ENCODE data around the gene DNAH7.
"Not testable (repeated sequence)": the region's sequence is repeated elsewhere in the genome, so short reads cannot be mapped to it uniquely, and the experiment has no call there.

Gene DNAH7

DNA sequence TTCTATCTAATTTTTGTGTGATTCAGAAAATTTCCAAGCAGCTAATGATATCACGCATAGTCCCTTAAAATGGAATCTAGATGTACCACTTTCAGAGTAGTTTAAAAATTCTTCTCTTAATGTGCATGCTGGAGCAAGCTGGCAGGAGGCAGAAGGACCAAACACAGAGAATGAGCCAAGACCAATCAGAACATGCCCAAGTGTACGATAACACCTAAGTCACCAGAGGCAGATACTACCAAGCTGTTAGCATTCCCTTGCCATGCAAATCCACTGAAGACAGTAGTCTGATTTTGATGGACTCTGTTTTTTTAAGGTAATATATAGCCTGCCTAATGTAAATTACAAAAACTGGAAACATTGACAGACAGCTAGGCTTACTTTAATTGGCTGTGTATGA is 109.3 kb downstream of the DNAH7 start:
- no peak for DNase-seq

DNA sequence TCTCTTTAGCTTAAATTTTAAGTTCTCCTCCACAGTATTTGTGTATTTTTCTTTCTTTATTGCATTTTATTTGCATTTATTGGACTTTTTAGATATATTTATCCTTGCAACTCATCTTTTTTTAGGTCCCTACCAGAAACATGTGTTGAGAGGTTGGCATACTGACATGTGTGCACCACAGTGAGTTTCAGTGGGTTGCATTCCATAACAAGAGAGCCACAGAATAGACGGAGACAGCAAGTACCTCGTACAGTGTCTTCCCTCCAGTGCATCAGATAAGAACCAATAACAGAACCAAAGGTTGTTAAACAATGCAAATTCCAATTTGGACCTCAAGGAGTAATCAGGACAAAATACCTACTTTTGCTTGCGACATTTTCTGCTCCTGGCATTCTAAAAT is 111.9 kb downstream of the DNAH7 start:
- DNase-seq = no peak

DNA sequence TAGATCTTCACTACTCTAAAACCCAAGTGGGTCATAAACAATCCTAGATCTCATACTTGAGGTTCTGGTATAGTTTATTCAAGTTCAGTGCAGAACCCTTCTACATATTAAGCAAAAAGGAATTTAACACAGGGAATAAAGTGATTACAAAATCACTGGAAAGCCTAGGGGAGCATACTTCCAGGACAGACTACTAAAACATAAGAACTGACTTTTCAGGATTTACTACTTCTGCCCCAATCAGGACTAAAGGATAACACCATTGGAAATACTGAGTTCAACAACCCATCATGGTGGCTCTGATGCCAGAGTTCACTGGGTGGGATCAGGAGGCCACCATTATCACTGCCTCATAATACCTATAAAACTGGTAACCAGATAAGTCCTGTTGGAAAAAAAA is 123.6 kb downstream of the DNAH7 start:
- DNase-seq = no peak

DNA sequence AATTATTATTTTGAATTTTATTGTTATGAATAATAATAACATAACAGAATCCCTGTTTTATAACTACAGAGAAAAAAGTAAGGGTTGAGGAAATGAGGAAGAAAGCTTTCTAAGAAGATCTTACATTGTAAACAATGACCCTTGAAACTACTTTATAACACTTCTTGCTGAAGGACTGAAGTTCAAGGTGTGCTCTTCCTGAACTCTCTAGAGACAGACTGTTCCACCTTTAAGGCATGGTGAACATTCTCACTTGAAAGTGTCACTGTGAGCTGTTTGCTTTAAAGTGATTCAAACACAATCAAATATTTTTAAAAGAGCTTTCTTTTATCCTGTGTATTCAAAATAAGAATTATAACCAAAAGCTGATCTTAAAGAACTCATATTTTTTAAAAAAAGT is 131.5 kb downstream of the DNAH7 start:
- no peak for DNase-seq

DNA sequence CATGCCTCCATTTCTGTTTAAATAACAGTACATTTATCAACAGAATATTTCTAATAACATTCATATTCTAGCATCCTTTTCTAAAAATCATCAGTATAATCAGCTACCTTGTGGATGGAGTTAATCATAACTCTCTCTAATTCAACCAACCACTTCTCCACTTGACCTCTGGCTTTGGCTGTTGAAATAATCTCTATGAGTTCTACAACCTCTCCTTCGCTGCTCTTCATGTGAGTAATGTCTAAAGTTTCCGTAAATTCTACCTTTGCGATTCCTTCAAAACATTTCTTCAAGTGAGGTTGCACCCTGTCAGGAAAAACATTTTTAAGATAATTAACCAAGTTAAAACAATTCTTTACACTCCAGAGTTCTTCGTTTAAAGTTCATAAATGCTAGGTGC is 134.2 kb downstream of the DNAH7 start:
- no peak for DNase-seq

DNA sequence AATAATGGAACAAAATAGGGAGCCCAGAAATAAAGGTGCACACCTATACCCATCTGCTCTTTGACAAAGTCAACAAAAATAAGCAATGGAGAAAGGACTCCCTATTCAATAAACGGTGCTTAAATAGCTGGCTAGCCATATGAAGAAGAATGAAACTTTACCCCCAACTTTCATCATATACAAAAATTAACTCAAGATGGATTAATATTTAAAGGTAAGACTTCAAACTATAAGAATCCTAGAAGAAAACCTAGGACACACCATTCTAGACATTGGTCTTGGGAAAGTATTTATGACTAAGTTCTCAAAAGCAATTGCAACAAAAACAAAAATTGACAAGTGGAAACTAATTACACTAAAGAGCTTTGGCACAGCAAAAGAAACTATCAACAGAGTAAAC is 139.1 kb downstream of the DNAH7 start:
- no peak for DNase-seq

DNA sequence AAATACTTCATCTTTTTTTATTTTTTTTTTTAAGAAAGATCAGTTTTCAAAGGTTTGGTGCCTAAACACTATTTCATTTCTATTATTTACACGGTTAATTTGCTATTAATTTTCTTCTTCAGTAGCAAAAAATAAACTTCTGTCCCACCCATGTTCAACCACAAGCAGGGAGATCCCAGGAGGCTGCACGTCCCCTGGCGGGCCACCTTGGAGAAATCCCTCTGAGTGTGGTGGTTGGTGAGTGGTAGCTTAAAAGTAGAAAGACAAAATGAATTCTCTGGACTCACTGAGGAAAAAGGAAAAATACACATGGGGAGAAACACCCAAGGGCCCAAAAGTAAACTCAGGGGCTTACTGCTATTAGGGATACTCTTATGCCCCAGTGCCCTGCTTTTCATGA is 143.5 kb downstream of the DNAH7 start:
- DNase-seq = no peak

DNA sequence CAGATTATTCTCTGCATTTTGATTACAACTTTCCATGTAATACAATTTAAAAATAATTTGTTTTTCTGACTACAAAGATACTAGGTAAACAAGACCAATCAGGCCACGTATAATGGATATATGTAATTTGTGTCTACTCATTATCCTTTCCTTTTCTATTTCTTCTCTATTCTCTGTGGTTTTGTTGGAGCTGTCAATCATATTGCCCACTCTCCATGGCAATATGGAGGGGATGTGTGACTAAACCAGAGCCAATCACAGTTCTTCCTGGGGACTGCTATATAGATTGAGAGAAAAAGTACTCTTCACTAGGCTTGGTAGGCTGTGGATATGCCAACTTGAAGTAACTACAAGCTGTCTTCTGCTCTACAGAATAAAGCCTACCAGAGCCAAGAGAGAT is 144.7 kb downstream of the DNAH7 start:
- DNase-seq = no peak

DNA sequence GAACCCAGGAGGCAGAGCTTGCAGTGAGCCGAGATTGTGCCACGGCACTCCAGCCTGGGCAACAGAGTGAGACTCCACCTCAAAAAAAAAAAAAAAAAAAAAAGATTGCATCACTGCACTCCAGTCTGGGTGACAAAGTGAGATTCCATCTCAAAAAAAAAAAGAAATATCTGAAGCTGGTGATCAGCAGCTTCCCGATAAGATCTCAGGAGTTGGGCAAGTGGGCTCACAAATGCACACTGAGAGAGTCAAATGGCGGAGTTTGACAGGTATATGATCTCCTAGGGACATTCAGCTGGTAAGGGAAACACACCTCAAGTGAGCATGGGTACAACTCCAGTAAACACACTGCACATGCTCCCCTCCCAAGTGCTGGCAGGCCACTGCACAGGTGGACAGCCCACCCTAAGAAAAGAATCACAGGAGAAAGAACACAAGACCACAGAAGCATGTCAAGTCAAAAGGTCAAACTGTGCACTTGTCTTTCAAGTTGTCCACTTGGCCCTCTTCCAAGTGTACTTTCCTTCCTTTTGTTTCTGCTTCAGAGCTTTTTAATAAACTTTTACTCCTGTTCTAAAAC is 151.5 kb downstream of the DNAH7 start:
- not testable (repeated sequence) for DNase-seq

DNA sequence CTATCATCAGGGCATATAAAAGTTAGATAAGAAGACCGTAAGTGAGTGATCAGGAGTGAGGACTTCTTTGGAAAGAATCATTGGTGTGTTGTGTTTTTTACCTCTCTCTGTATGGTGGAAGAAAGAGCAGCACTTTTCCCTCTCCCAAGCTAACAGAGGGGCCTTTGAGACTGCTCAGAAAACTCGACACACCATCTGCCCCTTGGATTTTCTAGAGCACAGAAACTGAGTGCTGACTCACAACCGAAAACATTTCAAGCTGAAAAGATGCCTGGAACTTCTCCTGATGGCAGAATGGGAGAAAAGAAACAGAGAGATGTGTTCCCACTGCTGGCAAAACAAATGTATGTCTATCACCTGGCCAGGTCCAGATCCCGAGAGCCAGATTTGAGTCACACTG is 156.6 kb downstream of the DNAH7 start:
- no peak for DNase-seq

DNA sequence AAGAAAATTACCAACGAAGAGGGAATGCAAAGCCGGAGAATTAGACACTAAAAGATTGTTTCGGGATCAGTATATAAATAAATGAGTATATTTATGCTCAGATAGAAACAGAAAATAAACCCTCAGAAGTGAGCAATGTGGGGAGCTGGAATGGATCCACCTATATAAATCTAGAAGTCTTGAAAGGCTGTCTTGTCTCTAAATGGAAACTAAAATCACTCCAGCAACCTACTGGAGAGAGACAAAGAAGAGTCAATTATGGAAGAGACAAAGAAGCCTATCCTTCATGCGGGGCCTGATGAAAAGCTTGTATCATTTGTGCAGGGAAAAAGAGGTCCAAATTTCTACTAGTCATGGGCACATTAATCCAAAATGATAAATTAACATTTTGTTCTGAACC is 158.1 kb downstream of the DNAH7 start:
- DNase-seq = no peak

DNA sequence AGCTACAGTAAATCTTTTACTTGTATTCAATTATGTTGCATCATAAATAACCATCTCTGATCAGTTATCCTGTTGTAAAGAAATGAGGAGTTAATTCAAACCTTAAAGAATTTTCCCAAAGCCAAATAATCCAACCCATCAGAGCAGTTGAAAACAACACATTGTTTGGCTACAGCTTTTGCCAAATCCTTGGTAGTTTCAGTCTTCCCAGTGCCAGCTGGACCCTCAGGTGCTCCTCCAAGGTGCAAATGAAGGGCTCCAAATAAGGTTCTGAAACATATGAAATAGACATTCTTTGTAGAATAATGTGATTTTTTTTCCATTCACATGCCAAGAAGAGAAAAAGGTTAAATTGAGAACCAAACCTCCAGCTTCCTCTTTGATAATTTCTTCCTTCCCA is 158.7 kb downstream of the DNAH7 start:
- no peak for DNase-seq

DNA sequence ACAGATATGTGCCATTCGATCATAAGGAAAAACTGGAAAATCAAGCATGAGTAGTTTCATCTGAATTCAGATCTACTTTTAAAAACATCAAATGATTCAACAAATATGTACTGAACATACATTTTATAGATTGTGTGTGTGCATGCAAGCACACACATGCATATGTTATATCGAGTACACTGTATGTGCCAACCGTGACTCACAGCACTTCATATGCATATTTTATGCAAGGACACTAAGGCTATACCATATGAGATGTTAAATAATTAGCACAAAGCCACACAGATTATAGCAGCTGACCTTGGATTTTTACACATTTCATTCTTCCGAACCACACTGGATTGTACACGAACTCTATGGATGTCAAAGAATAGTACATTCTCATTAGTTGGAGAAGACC is 161.2 kb downstream of the DNAH7 start:
- DNase-seq = no peak

DNA sequence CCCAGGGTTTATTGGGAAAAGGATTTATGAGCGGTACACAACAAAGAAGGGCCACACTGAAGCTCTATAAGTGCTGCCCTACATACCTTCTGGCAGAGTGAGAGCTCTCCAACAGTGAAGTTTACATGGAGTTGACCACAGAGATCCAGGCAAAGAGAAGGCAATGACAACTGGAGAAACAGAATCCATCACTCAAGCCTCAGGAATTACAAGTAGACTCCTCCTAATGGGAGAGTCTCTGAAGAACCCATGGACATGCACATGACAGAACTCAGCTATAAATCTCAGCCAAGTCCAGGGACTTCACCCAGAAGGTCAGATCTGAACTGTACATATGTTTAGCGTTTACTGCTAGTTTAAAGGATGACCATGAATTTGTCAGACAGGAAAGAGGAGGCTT is 164.7 kb downstream of the DNAH7 start:
- no peak for DNase-seq

DNA sequence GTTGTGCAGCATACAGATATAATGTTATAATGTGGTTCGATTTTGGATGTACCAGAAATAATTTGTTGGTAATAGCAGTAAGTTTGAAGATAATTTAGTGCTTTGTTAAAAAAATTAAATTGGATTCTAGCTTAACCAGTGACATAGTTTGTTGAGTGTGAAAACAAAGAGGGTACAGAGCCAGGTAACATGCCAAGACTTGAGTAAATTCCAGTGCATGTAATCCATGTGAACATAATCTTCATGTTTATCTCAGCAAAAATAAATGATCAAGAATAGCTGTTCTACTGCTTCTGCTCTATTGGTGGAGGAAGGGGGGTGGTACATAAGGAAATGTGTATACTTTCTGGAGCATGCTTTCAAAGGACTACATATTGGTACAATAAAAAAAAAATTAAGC is 165.8 kb downstream of the DNAH7 start:
- DNase-seq = no peak

DNA sequence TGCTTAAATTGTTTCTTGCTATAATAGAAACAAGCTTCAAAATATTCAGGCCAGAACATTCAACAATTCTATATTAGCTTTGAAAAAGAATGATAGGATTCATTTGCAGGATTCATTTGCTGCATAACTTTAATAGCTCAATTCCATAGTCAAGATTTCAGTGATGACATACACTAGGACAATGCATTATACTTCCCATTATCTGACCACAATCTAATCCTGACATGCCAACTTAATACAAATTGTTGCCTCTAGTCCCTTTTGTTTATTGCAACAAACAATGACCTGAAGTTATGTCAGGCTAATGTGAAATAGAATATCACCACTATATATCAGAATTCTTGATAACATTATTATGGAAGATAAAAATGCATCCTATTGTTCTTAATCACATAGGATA is 169.4 kb downstream of the DNAH7 start:
- DNase-seq = no peak

DNA sequence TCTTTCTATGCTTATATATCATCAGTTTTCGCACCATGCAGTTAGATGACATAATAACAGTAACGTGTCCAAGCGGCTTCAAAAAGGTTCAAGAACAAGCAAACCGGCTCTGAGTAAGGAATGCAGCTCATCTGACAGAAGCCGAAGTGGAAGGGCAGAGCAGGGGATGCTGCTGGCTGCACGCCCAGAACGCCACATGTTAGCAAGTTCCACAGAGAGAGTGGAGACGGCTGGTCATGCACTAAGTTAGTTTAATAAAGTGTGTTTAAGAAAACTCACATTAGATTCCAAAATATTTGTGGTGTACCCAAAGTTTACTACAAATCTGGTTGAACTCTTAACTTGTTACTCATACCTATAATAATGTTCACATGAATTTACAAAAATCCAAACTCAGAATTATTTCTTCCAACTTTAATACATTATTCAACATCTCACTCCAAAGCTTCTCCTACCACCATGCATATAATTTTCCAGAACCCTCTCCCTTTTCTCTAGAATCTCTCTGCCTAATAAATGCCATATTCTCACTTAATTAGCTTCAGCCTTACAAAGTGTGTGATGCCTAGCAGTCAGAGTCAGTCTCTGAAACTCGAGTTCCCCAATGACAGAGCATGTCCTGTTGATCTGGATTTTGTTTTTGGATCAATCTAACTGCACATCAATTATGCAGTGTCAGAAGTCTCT is 170.0 kb downstream of the DNAH7 start:
- DNase-seq = no peak

DNA sequence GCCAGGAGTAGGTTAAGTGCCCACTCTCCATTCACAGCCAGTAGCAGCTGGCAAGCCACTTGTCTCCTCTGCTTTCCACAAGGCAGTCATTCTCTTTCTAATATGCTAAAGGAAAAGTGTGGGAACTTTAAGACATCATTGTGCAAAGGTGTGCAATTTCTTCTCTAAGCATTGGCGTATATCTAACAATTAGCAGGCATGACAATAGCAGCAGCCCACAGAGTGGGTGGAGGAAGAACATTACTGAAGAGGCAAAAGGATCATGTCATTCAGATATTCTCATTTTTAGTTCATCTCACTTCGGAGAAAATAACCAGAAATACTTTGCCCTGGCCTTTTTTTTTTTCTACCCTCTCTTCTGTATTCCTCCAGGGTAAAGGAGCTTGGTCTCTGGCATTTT is 177.6 kb downstream of the DNAH7 start:
- DNase-seq = no peak

DNA sequence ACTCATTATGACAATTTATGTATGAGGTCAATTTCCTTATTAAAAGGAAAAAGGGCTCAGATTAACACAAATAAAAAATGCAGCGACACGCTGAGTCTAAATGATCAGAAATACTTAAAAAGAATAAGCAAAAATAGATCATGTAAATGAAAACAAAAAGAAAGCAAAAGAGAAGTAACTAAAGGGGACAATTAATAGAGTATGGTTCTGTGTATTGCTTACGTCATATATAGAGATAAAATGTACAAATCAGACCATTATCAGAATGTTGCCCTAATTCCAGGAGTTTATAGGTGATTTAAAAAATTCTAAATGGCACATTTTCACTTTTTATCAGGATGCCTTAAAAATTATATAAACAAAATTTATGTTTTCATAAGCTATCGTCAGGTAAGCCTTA is 189.5 kb downstream of the DNAH7 start:
- DNase-seq = no peak

DNA sequence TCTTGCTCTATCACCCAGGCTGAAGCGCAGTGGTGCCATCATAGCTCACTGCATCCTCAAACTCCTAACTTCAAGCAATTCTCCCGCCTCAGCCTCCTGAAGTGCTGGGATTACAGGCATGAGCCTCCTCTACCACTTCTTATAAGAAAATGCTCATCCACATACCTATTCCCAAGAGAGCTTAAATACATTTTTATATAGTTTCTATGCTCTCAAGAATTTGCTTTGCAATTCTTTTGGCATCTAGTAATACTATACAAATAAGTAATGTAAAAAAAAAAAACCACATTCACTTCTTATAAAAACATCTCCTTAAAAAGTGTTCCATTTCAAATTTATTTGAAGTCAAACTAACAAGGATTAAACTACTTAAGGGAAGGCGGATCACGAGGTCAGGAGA is 197.3 kb downstream of the DNAH7 start:
- DNase-seq = no peak

DNA sequence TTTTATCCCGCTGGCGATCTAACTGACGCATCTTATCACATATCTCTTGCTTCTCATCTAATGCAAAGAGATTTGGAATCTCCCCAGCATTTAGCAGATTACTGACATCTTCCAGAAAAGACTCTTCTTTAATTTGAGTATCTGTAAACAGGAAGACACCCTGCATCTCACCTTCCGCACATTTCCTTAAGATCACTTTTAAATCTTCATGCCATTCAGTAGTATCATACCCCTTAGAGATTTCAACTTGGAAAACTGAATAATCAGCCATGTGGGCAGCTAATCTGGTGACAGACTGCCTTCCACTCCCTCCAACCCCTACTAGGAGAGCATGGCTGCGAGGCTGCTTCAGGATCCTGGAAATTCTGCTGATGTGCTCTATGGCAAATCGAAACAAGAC is 204.3 kb downstream of the DNAH7 start:
- no peak for DNase-seq

DNA sequence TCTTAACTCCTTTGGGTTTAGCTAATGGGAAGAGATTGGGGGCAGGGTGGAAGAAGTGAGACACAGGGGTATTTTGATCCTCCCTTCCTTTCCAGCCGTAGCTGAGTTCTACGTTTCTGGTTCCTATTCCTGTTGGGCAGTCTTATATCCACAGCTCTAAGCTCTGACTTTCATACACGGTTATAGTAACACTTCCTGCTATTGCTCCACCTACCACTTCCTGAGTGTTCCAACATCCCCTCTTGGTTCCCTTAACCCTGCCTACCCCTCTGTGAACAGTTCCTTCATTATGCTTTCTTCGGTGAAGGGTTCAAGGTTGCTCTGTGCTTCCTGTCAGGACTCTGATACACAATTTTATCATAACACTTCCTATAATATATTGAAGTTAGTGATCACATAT is 205.1 kb downstream of the DNAH7 start:
- no peak for DNase-seq

DNA sequence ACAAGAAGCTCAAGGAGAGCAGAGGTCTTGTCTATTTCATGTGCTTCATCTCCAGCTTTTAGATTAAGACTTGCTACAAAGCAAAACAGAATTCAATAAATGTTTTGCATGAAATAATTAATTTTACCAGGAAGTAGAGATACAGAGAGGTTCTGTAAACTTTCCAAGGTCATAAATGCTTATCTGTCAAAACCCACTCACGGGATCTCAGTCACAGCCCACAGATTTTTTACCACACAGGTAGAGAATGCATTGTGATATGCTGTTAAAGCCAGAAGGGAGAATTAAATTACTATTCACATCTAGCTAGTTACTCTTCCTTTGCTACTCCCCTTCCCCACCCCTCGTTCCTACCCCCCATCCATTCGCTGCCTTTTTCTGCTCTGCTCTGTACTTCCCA is 205.5 kb downstream of the DNAH7 start:
- DNase-seq = no peak

DNA sequence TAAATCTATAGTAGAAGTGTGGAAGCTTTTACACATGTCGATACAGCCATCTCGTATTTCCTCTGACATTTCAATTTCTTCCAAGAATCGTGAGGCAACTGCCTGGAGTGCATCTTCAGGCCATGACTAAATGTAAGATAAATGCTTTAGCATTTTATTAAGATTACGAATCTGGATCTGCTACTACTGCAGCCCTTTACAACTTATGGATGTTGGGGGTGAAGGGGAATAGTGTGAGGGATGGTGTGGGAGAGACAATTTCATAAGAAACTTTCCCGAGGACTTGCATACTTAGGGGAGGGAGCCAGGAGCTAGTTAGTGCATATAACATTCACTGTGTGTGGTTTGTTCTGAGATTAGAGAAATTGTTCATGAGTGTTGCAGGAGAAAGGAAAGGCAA is 206.8 kb downstream of the DNAH7 start:
- DNase-seq = no peak

DNA sequence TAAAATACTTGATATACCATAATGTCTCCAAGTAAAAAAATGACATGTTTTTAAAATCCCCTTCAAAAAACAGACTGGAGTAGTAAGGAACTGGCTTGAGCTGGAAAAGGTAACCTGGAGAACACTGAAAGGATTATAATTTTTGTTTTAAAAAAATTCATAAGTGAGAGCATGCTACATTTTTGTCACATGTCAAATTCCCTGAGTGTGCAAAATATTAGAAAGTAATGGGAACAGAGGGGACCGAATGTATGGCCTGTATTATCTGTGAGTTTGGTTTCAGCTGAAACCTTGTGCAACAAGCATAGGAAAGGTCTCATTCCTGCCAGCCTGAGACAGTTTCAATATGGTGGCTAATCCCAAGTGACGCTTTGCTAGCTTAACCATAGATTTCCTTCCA is 209.1 kb downstream of the DNAH7 start:
- DNase-seq = no peak

DNA sequence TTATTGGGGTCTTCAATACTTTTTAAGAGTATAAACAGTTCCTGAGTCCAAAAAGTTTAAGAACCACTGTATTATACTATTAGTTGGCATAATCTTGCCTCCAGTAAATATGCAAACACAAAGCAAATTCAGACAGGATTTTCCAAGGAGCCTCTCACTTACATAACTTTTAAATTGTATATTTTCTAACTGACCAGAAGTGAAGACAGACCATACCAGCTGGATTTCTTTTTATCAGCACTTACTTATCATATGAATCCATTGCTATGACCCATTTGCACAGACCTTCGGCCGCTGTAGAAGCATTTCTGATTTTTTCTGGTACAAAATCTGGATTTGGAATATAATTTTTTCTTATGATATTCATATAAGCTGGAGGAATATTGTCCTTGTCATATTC is 211.5 kb downstream of the DNAH7 start:
- DNase-seq = no peak
